ENCODE results near the gene FAM50A. TPM values are rescaled to one million over a fixed set of nuclear protein-coding genes. Genes with fewer than 3 reads are reported as not detected.

FAM50A gene
- total and polyA plus RNA-seq, 4 donors, result 57.1 to 246 (median 100) TPM

DNA sequence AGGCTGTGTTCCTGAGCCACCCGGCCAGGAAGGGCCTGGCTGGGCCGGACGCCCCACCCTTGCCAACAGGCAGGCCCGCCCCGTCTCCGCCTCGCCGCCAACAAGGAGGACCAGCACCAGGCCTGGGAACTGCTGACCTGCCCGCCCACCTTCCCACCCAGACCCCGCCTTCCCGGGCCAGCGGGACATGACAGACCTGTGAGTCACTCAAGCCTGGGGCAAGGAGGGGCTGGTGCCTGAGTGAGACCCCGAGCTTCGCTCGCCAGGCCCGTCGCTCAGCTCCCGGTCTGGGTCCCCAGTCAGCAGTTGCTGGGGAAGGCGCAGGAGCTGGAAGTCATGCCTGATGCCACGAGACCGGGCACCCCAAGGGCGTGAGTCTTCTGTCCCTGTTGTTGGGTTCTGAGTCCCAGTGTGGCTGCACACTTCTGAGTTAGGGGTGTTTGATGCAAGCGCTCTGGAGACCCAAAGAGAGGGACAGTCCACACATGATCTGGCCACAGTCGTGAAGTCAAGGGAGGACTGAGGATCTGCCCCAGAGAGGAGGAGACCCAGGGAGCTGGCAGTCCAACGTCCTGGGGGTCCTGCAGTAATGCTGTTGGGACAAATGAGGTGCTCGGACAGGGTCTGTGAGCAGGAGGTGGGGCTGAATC is 34.6 kb upstream of the FAM50A start, which contains the start of gene DNASE1L1:
DNASE1L1 (minus strand) TSS at position 33 of the 650 bp plus-strand sequence. CDS start 3,686 bp downstream, outside the sequence.
- 4 to 38% methylated on average over 25 to 26 of the region's 26 CpGs for WGBS, 2 donors
- Histone ChIP-seq H3K9me3 (ENCODE audit: control insufficient read depth, low read length) (no peaks in the 10 kb centered on the region), H3K27ac (ENCODE audit: low read depth in 1 of 2, low read length in 2 of 2) (peak within 1 kb of the TSS in 1 of 2 donors; percentile 94), H3K4me1 (ENCODE audit: control insufficient read depth in 1 of 2, insufficient read depth in 2 of 2, low read length in 2 of 2) (no peaks in the 10 kb centered on the region), H3K27me3 (ENCODE audit: control insufficient read depth in 1 of 2, insufficient read depth in 2 of 2, low read length in 1 of 2) (no peaks in the 10 kb centered on the region), H3K4me3 (ENCODE audit: low read length in 2 of 2) (peak within 1 kb of the TSS in 1 of 2 donors; percentile 1), H3K36me3 (ENCODE audit: control insufficient read depth in 1 of 2, insufficient read depth in 2 of 2, low read length in 1 of 2) (no peaks in the 10 kb centered on the region)
- intact Hi-C loops (cut with DNase I), result loop anchor here in 1 of 2 donors (10.0 kb wide), 1 partner anchor 125 kb away; no protein-coding TSS in a partner anchor
- peak; percentile 95 to 97 for DNase-seq
- peak; percentile 88 for ATAC-seq (ENCODE audit: low FRiP score)

DNA sequence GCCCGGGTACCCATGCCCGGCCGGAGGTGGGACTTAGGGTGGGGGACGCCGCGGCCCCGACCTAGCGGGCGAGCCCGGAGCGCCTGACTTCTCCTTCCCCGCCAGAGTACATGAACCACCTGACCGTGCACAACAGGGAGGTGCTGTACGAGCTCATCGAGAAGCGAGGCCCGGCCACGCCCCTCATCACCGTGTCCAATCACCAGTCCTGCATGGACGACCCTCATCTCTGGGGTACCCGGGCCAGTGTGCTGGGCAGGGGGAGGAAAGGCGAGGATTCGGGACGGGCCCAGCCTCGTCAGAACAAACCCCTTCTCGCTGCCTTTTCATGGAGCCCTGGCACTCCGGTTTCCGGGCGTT is 32.0 kb upstream of the FAM50A start:
- ATAC-seq (ENCODE audit: low FRiP score) (peak; percentile 66), DNase-seq (peak; percentile 79 to 83)
- Histone ChIP-seq H3K4me1 (ENCODE audit: control insufficient read depth in 1 of 2, insufficient read depth in 2 of 2, low read length in 2 of 2) (no peaks in the 10 kb centered on the region), H3K9me3 (ENCODE audit: control insufficient read depth, low read length) (no peaks in the 10 kb centered on the region), H3K4me3 (ENCODE audit: low read length in 2 of 2) (peak overlapping the region; percentile 51 to 79), H3K27me3 (ENCODE audit: control insufficient read depth in 1 of 2, insufficient read depth in 2 of 2, low read length in 1 of 2) (no peaks in the 10 kb centered on the region), H3K27ac (ENCODE audit: low read depth in 1 of 2, low read length in 2 of 2) (peak overlapping the region in 1 of 2 donors; percentile 62), H3K36me3 (ENCODE audit: control insufficient read depth in 1 of 2, insufficient read depth in 2 of 2, low read length in 1 of 2) (no peaks in the 10 kb centered on the region)
- intact Hi-C loops (cut with DNase I), result no loop called here
- 1 to 36% methylated on average over 29 of the region's 29 CpGs for WGBS, 2 donors

DNA sequence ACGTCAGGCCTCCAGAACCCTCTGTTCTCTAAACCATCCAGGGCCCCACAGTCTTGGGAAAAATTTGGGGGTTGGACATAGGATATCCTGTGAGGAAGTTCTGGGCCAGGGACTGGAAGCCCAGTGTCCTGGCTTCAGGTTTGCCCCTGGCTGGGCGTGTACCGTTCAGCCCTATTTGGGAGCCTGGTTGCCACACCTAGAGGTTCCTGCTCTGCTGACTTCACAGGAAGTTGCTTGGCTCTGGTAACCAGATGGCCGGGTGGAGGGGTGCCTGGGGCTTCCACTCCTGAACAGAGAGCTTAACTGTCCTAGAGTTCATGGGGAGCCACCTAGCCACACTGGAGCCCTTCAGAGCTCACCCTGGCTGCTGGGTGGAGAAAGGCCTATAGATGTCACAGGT is 31.5 kb upstream of the FAM50A start:
- H3K27ac ChIP-seq (ENCODE audit: low read depth in 1 of 2, low read length in 2 of 2), result peak overlapping the region in 1 of 2 donors; percentile 62
- no peaks in the 10 kb centered on the region for H3K4me1 ChIP-seq (ENCODE audit: control insufficient read depth in 1 of 2, insufficient read depth in 2 of 2, low read length in 2 of 2)
- H3K9me3 ChIP-seq (ENCODE audit: control insufficient read depth, low read length), result no peaks in the 10 kb centered on the region
- no peaks in the 10 kb centered on the region for H3K27me3 ChIP-seq (ENCODE audit: control insufficient read depth in 1 of 2, insufficient read depth in 2 of 2, low read length in 1 of 2)
- ATAC-seq (ENCODE audit: low FRiP score) (no peak), DNase-seq (peak in 1 of 2 donors; percentile 62)
- intact Hi-C loops (cut with DNase I), result no loop called here
- no peak overlapping the region for H3K4me3 ChIP-seq (ENCODE audit: low read length in 2 of 2)
- WGBS, 2 donors, result 22 to 50% methylated on average over 4 of the region's 4 CpGs
- no peaks in the 10 kb centered on the region for H3K36me3 ChIP-seq (ENCODE audit: control insufficient read depth in 1 of 2, insufficient read depth in 2 of 2, low read length in 1 of 2)

DNA sequence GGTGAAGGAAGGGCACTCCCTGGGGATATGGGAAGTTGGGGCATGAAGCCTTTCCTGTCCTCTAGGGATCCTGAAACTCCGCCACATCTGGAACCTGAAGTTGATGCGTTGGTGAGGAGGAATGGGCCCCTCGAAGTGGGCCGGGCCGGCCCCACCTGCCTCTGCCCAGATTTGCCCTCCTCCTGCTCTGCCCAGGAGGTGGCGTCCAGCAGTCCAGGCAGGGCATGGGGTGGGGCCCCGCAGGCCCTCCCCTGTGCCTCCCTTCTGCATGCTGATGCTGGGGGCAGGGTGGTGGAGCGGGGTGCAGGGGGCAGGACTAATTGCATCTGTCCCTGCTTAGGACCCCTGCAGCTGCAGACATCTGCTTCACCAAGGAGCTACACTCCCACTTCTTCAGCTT is 30.8 kb upstream of the FAM50A start:
- WGBS, 2 donors, result 75 to 78% methylated on average over 8 of the region's 8 CpGs
- H3K27ac ChIP-seq (ENCODE audit: low read depth in 1 of 2, low read length in 2 of 2), result no peak overlapping the region
- ATAC-seq (ENCODE audit: low FRiP score) (no peak), DNase-seq (no peak)
- no peak overlapping the region for H3K4me3 ChIP-seq (ENCODE audit: low read length in 2 of 2)
- H3K27me3 ChIP-seq (ENCODE audit: control insufficient read depth in 1 of 2, insufficient read depth in 2 of 2, low read length in 1 of 2), result no peaks in the 10 kb centered on the region
- H3K4me1 ChIP-seq (ENCODE audit: control insufficient read depth in 1 of 2, insufficient read depth in 2 of 2, low read length in 2 of 2), result no peaks in the 10 kb centered on the region
- intact Hi-C loops (cut with DNase I), result no loop called here
- no peaks in the 10 kb centered on the region for H3K9me3 ChIP-seq (ENCODE audit: control insufficient read depth, low read length)
- H3K36me3 ChIP-seq (ENCODE audit: control insufficient read depth in 1 of 2, insufficient read depth in 2 of 2, low read length in 1 of 2), result no peaks in the 10 kb centered on the region

DNA sequence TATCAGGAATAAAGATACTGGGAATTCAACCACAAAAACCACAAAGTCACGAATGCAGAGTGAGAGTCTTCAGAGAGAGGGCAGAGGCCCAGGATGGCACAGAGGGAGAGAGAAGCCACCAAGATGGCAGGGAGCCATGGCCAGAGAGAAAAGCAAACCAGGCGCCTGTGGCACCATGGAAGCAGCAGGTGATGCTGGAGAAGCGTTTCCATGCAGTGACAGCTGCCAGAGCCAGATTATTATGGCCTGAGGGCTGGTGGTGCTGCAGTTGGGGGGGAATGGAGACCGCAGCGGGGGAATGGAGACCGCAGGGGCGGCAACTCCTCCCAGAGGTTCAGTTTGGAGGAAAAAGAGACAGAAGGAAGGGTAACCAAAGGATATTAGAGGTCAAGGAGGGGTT is 26.8 kb upstream of the FAM50A start:
- Histone ChIP-seq H3K4me1 (ENCODE audit: control insufficient read depth in 1 of 2, insufficient read depth in 2 of 2, low read length in 2 of 2) (no peaks in the 10 kb centered on the region), H3K27me3 (ENCODE audit: control insufficient read depth in 1 of 2, insufficient read depth in 2 of 2, low read length in 1 of 2) (no peaks in the 10 kb centered on the region), H3K36me3 (ENCODE audit: control insufficient read depth in 1 of 2, insufficient read depth in 2 of 2, low read length in 1 of 2) (no peaks in the 10 kb centered on the region), H3K27ac (ENCODE audit: low read depth in 1 of 2, low read length in 2 of 2) (no peak overlapping the region), H3K4me3 (ENCODE audit: low read length in 2 of 2) (no peak overlapping the region), H3K9me3 (ENCODE audit: control insufficient read depth, low read length) (no peaks in the 10 kb centered on the region)
- intact Hi-C loops (cut with DNase I), result no loop called here
- WGBS, 2 donors, result 70 to 84% methylated on average over 7 of the region's 7 CpGs
- ATAC-seq (ENCODE audit: low FRiP score), result no peak
- DNase-seq, result no peak

DNA sequence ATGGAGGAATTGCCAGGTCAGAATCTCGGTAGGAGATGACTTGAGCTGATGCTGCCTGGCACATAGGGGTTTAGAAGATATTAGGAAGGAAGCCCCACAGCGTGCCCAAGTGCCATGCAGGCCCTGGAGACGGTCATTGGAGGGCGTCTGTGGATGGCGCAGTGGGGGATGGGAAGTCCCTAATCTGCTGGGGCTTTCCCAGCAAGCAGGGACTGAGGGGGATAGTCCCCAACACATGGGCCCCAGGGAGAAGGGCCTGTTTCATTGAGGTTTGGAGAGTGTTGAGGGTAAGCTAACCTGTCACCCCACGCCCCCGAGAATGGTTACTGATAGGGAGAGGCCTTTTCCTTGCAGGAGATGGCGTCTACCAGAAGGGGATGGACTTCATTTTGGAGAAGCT is 24.8 kb upstream of the FAM50A start:
- Histone ChIP-seq H3K36me3 (ENCODE audit: control insufficient read depth in 1 of 2, insufficient read depth in 2 of 2, low read length in 1 of 2) (no peaks in the 10 kb centered on the region), H3K27me3 (ENCODE audit: control insufficient read depth in 1 of 2, insufficient read depth in 2 of 2, low read length in 1 of 2) (no peaks in the 10 kb centered on the region), H3K9me3 (ENCODE audit: control insufficient read depth, low read length) (no peaks in the 10 kb centered on the region), H3K4me3 (ENCODE audit: low read length in 2 of 2) (no peak overlapping the region), H3K4me1 (ENCODE audit: control insufficient read depth in 1 of 2, insufficient read depth in 2 of 2, low read length in 2 of 2) (no peaks in the 10 kb centered on the region), H3K27ac (ENCODE audit: low read depth in 1 of 2, low read length in 2 of 2) (no peak overlapping the region)
- no peak for ATAC-seq (ENCODE audit: low FRiP score)
- intact Hi-C loops (cut with DNase I), result no loop called here
- 88 to 91% methylated on average over 8 of the region's 8 CpGs for WGBS, 2 donors
- DNase-seq, result no peak

DNA sequence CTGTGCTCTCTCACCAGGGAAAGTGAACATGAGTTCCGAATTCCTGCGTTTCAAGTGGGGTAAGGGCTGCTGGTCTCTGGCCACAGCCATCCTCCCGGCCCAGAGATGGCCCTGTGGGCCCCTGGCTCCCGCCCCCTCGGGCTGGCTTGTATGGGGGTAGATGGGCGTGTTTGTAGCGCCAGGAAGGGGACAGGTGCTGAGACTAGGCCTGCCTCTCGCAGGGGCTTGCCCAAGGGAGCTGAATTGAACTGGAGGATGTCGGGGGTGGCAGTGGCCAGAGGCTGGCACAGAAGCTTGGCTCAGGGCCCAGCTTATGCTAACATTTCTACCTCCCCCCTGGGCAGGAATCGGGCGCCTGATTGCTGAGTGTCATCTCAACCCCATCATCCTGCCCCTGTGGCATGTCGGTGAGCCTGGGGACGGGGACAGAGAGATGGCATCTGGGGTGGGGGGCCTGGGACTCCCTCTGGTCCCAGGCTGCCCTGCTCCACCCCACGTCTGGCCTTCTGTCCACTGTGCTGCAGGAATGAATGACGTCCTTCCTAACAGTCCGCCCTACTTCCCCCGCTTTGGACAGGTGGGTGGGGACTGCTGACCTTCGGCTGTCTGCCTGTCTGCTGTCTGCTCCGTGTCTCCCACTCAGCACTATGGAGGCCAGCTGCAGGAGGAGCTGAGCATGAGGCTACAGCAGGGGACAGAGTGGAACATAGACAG is 24.1 kb upstream of the FAM50A start:
- Histone ChIP-seq H3K4me1 (ENCODE audit: control insufficient read depth in 1 of 2, insufficient read depth in 2 of 2, low read length in 2 of 2) (no peaks in the 10 kb centered on the region), H3K27ac (ENCODE audit: low read depth in 1 of 2, low read length in 2 of 2) (no peak overlapping the region), H3K4me3 (ENCODE audit: low read length in 2 of 2) (no peak overlapping the region), H3K9me3 (ENCODE audit: control insufficient read depth, low read length) (no peaks in the 10 kb centered on the region), H3K36me3 (ENCODE audit: control insufficient read depth in 1 of 2, insufficient read depth in 2 of 2, low read length in 1 of 2) (no peaks in the 10 kb centered on the region), H3K27me3 (ENCODE audit: control insufficient read depth in 1 of 2, insufficient read depth in 2 of 2, low read length in 1 of 2) (no peaks in the 10 kb centered on the region)
- intact Hi-C loops (cut with DNase I), result no loop called here
- ATAC-seq (ENCODE audit: low FRiP score), result peak; percentile 33
- no peak for DNase-seq
- WGBS, 2 donors, result 71% methylated on average over 19 of the region's 19 CpGs

DNA sequence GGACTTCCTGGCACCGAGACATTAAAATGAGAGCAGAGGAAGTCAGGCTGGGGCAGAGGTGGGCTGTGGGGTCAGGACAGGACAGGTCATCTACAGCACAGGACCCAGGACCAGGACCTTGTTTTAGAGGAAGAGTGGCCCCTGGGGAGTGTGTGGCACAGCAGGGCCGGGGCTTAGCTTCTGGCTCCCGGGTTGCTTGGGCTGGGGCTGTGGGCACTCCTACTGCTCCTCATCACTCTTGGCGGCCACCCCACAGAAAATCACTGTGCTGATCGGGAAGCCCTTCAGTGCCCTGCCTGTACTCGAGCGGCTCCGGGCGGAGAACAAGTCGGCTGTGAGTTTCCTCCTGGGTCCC is 23.6 kb upstream of the FAM50A start:
- intact Hi-C loops (cut with DNase I), result no loop called here
- no peak for ATAC-seq (ENCODE audit: low FRiP score)

More for the DNA sequence above, 23.6 kb upstream of the FAM50A start:
- Histone ChIP-seq H3K9me3 (ENCODE audit: control insufficient read depth, low read length) (no peaks in the 10 kb centered on the region), H3K36me3 (ENCODE audit: control insufficient read depth in 1 of 2, insufficient read depth in 2 of 2, low read length in 1 of 2) (no peaks in the 10 kb centered on the region), H3K27me3 (ENCODE audit: control insufficient read depth in 1 of 2, insufficient read depth in 2 of 2, low read length in 1 of 2) (no peaks in the 10 kb centered on the region), H3K4me3 (ENCODE audit: low read length in 2 of 2) (no peak overlapping the region), H3K27ac (ENCODE audit: low read depth in 1 of 2, low read length in 2 of 2) (no peak overlapping the region), H3K4me1 (ENCODE audit: control insufficient read depth in 1 of 2, insufficient read depth in 2 of 2, low read length in 2 of 2) (no peaks in the 10 kb centered on the region)
- DNase-seq, result no peak
- WGBS, 2 donors, result 89 to 92% methylated on average over 10 of the region's 10 CpGs

Data from aorta (tissue), 5 donors.